ENCODE data around the gene ITPRIPL2.
A peak's percentile ranks its signal among the peaks of the same experiment; 100 is the strongest.

ITPRIPL2 gene

GRCh38 chr16:19102187-19102872, 11.4 kb upstream of the ITPRIPL2 start:
- DNase-seq (ENCODE audit: low spot score in 2 of 2): no peak
- H3K27me3 Mint-ChIP-seq: peaks cover 12% of the 10 kb centered on the region
- peaks cover 9% of the 10 kb centered on the region for H3K9me3 Mint-ChIP-seq
- no peak overlapping the region for H3K4me3 Mint-ChIP-seq
- H3K36me3 Mint-ChIP-seq (ENCODE audit: insufficient read depth): no peaks in the 10 kb centered on the region
- H3K4me1 Mint-ChIP-seq: no peaks in the 10 kb centered on the region
- ATAC-seq (replicated peaks; ENCODE audit: extremely low read depth, poor library complexity, severe bottlenecking): no peak
- no peak overlapping the region for H3K27ac Mint-ChIP-seq (ENCODE audit: low read depth)

GRCh38 chr16:19104607-19105006, 9.2 kb upstream of the ITPRIPL2 start:
- Mint-ChIP-seq H3K27ac (ENCODE audit: low read depth) (no peak overlapping the region), H3K4me3 (no peak overlapping the region), H3K36me3 (ENCODE audit: insufficient read depth) (no peaks in the 10 kb centered on the region), H3K9me3 (no peaks in the 10 kb centered on the region), H3K4me1 (no peaks in the 10 kb centered on the region), H3K27me3 (peaks cover 20% of the 10 kb centered on the region)
- no peak for ATAC-seq (replicated peaks; ENCODE audit: extremely low read depth, poor library complexity, severe bottlenecking)
- no peak for DNase-seq (ENCODE audit: low spot score in 2 of 2)

- no peaks in the 10 kb centered on the region for H3K36me3 Mint-ChIP-seq (ENCODE audit: insufficient read depth)
- H3K27ac Mint-ChIP-seq (ENCODE audit: low read depth): no peak overlapping the region
- peaks cover 20% of the 10 kb centered on the region for H3K27me3 Mint-ChIP-seq
- no peaks in the 10 kb centered on the region for H3K9me3 Mint-ChIP-seq
- no peaks in the 10 kb centered on the region for H3K4me1 Mint-ChIP-seq
- ATAC-seq (replicated peaks; ENCODE audit: extremely low read depth, poor library complexity, severe bottlenecking) (no peak), DNase-seq (ENCODE audit: low spot score in 2 of 2) (no peak)
- H3K4me3 Mint-ChIP-seq: no peak overlapping the region
Measured at GRCh38 chr16:19105131-19105530, 8.6 kb upstream of the ITPRIPL2 start.

- Mint-ChIP-seq H3K4me1 (no peaks in the 10 kb centered on the region), H3K27ac (ENCODE audit: low read depth) (no peak overlapping the region), H3K9me3 (no peaks in the 10 kb centered on the region), H3K27me3 (peaks cover 20% of the 10 kb centered on the region), H3K36me3 (ENCODE audit: insufficient read depth) (no peaks in the 10 kb centered on the region), H3K4me3 (no peak overlapping the region)
- ATAC-seq (replicated peaks; ENCODE audit: extremely low read depth, poor library complexity, severe bottlenecking) (no peak), DNase-seq (ENCODE audit: low spot score in 2 of 2) (no peak)
Measured at GRCh38 chr16:19105891-19106624, 7.7 kb upstream of the ITPRIPL2 start.

- Mint-ChIP-seq H3K27me3 (peaks cover 20% of the 10 kb centered on the region), H3K4me3 (no peak overlapping the region), H3K27ac (ENCODE audit: low read depth) (no peak overlapping the region), H3K9me3 (no peaks in the 10 kb centered on the region), H3K36me3 (ENCODE audit: insufficient read depth) (no peaks in the 10 kb centered on the region), H3K4me1 (no peaks in the 10 kb centered on the region)
- ATAC-seq (replicated peaks; ENCODE audit: extremely low read depth, poor library complexity, severe bottlenecking) (no peak), DNase-seq (ENCODE audit: low spot score in 2 of 2) (no peak)
Measured at GRCh38 chr16:19106625-19107020, 7.1 kb upstream of the ITPRIPL2 start.

- no peak for ATAC-seq (replicated peaks; ENCODE audit: extremely low read depth, poor library complexity, severe bottlenecking)
- no peak for DNase-seq (ENCODE audit: low spot score in 2 of 2)
- Mint-ChIP-seq H3K4me1 (no peaks in the 10 kb centered on the region), H3K4me3 (no peak overlapping the region), H3K9me3 (no peaks in the 10 kb centered on the region), H3K27ac (ENCODE audit: low read depth) (no peak overlapping the region), H3K36me3 (ENCODE audit: insufficient read depth) (no peaks in the 10 kb centered on the region), H3K27me3 (peaks cover 38% of the 10 kb centered on the region)
Measured at GRCh38 chr16:19108409-19109287, 5.1 kb upstream of the ITPRIPL2 start.

GRCh38 chr16:19109288-19109664, 4.5 kb upstream of the ITPRIPL2 start:
- Mint-ChIP-seq H3K9me3 (no peaks in the 10 kb centered on the region), H3K4me3 (no peak overlapping the region), H3K36me3 (ENCODE audit: insufficient read depth) (no peaks in the 10 kb centered on the region), H3K27me3 (peaks cover 40% of the 10 kb centered on the region), H3K4me1 (no peaks in the 10 kb centered on the region), H3K27ac (ENCODE audit: low read depth) (no peak overlapping the region)
- ATAC-seq (replicated peaks; ENCODE audit: extremely low read depth, poor library complexity, severe bottlenecking) (no peak), DNase-seq (ENCODE audit: low spot score in 2 of 2) (no peak)

DNA sequence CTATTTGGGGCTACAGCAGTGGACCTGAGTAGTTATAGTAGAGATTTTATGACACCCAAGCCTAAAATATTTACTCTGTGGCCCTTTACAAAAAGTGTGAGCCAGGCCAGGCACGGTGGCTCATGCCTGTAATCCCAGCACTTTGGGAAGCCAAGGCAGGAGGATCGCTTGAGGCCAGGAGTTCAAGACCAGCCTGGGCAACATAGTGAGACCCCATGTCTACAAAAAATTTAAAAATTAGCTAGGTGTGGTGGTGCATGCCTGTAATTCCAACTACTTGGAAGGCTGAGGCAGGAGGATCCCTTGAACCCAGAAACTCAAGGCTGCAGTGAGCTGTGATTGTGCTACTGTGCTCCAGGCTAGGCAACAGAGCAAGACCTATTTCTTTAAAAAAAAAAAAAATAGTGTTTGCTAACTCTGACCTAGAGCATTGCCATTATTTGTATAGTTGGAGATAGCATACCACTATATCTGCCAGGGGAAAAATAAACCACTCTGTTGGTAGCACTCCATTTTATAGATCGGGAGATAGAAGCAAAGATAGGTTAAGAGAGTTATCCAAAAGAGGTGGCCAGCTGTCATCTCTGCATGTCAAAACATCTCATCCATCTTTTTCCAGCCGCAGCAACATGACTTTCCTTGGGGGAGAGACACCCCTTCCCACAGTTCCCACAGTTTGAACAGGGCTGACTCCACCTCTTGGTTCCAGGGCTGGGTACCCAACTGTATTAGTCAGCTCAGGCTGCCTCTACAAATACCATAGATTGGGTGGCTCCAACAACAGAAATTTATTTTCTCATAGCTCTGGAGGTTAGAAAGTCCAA, 3.0 kb upstream of the ITPRIPL2 start:
- Mint-ChIP-seq H3K9me3 (no peaks in the 10 kb centered on the region), H3K36me3 (ENCODE audit: insufficient read depth) (no peaks in the 10 kb centered on the region), H3K4me3 (no peak overlapping the region)

DNA sequence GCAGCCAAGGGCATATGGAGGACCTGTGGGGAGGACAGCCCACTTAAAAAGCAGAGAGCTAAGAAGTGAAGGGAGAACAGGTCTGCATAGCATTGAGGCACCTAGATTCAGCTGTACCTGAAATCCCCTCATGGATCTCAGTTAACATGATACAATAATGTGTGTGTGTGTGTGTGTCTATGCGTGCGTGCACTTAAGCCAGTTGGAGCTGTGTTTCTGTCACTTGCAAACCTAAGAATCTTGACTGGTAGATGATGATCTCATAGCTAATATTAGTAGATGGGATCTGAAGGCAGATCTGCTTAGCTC, 1.7 kb upstream of the ITPRIPL2 start:
- peaks cover 40% of the 10 kb centered on the region for H3K27me3 Mint-ChIP-seq
- ATAC-seq (replicated peaks; ENCODE audit: extremely low read depth, poor library complexity, severe bottlenecking) (no peak), DNase-seq (ENCODE audit: low spot score in 2 of 2) (no peak)
- H3K27ac Mint-ChIP-seq (ENCODE audit: low read depth): no peak overlapping the region
- H3K36me3 Mint-ChIP-seq (ENCODE audit: insufficient read depth): no peaks in the 10 kb centered on the region
- H3K9me3 Mint-ChIP-seq: no peaks in the 10 kb centered on the region
- H3K4me1 Mint-ChIP-seq: peaks cover 2% of the 10 kb centered on the region
- H3K4me3 Mint-ChIP-seq: no peak overlapping the region

More for the DNA sequence above, 3.0 kb upstream of the ITPRIPL2 start:
- Mint-ChIP-seq H3K27ac (ENCODE audit: low read depth) (no peak overlapping the region), H3K27me3 (peaks cover 40% of the 10 kb centered on the region), H3K4me1 (no peaks in the 10 kb centered on the region)
- DNase-seq (ENCODE audit: low spot score in 2 of 2): no peak
- ATAC-seq (replicated peaks; ENCODE audit: extremely low read depth, poor library complexity, severe bottlenecking): no peak

DNA sequence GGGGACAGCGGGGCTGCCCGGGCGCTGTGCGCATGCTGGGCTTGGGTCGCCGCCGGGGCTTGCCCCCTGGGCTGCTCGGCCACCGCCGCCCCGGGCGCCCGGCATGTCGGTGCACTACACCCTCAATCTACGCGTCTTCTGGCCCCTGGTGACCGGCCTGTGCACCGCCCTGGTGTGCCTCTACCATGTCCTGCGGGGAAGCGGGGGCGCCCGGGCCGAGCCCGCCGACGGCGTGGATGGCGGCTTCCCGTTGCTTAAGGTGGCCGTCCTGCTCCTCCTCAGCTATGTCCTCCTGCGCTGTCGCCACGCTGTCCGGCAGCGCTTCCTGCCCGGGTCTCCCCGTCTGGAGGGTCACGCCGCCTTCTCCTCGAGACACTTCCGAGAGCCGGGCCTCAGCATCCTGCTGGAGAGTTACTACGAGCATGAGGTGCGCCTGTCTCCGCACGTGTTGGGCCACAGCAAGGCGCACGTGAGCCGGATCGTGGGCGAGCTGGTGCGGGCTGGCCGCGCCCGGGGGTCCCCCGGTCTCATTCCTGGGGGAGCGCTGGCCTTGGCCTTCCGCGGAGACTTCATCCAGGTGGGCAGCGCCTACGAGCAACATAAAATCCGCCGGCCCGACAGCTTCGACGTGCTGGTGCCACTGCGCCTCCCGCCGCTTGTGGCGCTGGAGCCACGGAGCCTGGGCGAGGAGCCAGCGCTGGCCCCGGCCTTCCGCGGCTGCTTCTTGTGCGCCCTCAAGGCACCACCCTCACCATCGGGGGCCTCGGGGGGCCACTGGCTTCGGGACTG, 789 bp downstream of the ITPRIPL2 start:
- Mint-ChIP-seq H3K4me3 (peak overlapping the region; percentile 62), H3K9me3 (no peaks in the 10 kb centered on the region), H3K36me3 (ENCODE audit: insufficient read depth) (no peaks in the 10 kb centered on the region), H3K27me3 (peaks cover 29% of the 10 kb centered on the region), H3K27ac (ENCODE audit: low read depth) (peak overlapping the region; percentile 22), H3K4me1 (peaks cover 14% of the 10 kb centered on the region)
- DNase-seq (ENCODE audit: low spot score in 2 of 2) (no peak), ATAC-seq (replicated peaks; ENCODE audit: extremely low read depth, poor library complexity, severe bottlenecking) (no peak)

DNA sequence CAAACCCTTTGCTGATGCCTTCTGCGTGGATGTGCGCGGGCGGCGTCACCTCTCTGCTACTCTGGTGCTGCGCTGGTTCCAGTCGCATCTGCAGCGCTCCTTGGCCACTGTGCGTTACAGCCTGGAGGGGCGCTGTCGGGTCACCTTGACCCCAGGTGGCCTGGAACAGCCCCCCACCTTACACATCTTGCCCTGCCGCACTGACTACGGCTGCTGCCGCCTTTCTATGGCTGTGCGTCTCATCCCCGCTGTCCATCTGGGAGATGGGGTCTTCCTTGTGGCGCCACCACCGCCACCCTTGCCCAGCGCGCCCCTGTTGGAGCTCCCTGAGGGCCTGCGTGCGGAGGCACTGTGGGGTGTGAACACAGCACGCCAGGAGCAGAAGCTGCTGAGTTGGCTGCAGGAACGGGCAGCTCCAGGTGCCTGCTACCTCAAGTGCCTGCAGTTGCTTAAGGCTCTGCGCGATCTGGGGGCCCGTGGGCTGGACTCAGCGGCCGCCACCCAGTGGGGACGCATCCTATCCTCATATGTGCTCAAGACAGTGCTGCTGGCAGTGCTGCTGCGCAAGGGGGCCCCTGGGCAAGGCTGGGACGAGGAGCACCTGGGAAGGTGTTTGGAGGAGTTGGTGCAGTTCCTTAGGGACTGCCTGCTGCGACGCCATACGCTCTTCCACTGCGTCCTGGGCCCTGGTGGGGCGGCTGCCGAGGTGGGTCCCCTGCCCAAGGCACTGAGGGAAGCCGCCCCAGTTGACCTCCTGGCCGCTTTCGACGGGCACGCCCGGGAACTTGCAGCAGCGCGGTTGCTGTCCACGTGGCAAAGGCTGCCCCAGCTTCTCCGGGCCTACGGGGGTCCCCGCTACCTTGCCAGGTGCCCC, 1.6 kb downstream of the ITPRIPL2 start:
- no peak overlapping the region for H3K4me3 Mint-ChIP-seq
- no peaks in the 10 kb centered on the region for H3K36me3 Mint-ChIP-seq (ENCODE audit: insufficient read depth)
- no peak overlapping the region for H3K27ac Mint-ChIP-seq (ENCODE audit: low read depth)

More for the DNA sequence above, 1.6 kb downstream of the ITPRIPL2 start:
- Mint-ChIP-seq H3K4me1 (peaks cover 14% of the 10 kb centered on the region), H3K9me3 (no peaks in the 10 kb centered on the region), H3K27me3 (peaks cover 29% of the 10 kb centered on the region)
- ATAC-seq (replicated peaks; ENCODE audit: extremely low read depth, poor library complexity, severe bottlenecking): no peak
- DNase-seq (ENCODE audit: low spot score in 2 of 2): no peak
